Right lobe of liver (tissue), 4 donors: ENCODE results near the gene CAPS2.

Experiments used
- CTCF ChIP-seq, 4 donors: fragments of 200-600 bp in 3 of 4; fragments of 450-650 bp in 1 of 4; IDR thresholded peaks; one replicate each; pipeline versions ENCODE4 v1.5.1 to v1.8.0; 2016 to 2022; ENCODE audit warnings: antibody characterized with exemption in 4 of 4, mild to moderate bottlenecking in 2 of 4
- POLR2A ChIP-seq: fragments of 450-650 bp; IDR thresholded peaks from one replicate; pipeline ENCODE4 v1.6.1; 2017; ENCODE audit warnings: antibody characterized with exemption, mild to moderate bottlenecking
- donor health status: DM: no; HTN: no; CAD: no.
- donor health status: DM: no; HTN: no; CAD: no.
- donor health status: DM: no; HTN: yes; CAD: no.

GRCh38 chr12:75288860-75289259, 41.3 kb downstream of the CAPS2 start:
- TF ChIP-seq CTCF (IDR thresholded peaks at IDR 0.05) (no peak), POLR2A (no peak)
